ENCODE measurements around the gene MYOZ2.

DNA sequence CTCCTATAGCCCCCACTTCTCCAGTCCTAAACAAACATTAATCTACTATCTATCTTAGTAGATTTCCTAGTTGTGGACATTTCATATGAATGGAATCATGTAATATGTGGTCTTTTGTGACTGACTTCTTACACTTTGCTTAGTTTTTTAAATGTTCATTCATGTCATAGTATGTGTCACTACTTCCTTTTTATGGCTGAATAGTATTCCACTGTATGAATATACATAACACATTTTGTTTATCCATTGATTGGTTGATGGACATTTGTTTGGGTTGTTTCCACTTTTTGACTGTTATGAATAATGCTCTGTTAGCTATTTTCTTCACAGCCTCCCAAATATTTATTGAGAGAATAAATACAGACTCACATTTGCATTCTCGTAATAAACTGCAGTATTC is 96.7 kb downstream of the MYOZ2 start:
- no peak for TF ChIP-seq YY1 (IDR thresholded peaks at IDR 0.05; ENCODE audit: insufficient read depth, insufficient read length)
- TF ChIP-seq ZNF274 (IDR thresholded peaks at IDR 0.05; ENCODE audit: low read depth, low read length), result no peak

Measured in NT2/D1 (cell line).